MCF 10A (cell line): ENCODE data around the gene C4orf54. TPM values are rescaled to one million over a fixed set of nuclear protein-coding genes. Genes with fewer than 3 reads are reported as not detected.

Experiments
- BruUV-seq: library from RNA; stranded (reverse); fragments of 400-500 nt; replicated peaks from 2 replicates; lab custom pipeline; 2021; lab: Mats Ljungman, UMichigan
- CTCF ChIA-PET: fragments of 300-600 bp; sonication (Branson Sonifier 250); formaldehyde crosslinking; extraction: SDS; loops from one replicate; lab custom pipeline; 2021; ENCODE audit warnings: antibody characterized with exemption, inconsistent platforms; lab: Yijun Ruan, JAX
- POLR2A ChIA-PET: fragments of 300-600, 350-650 bp; sonication (Branson Sonifier 250); formaldehyde crosslinking; extraction: SDS; loops from one replicate; lab custom pipeline; 2020; ENCODE audit warnings: antibody characterized with exemption, inconsistent platforms; lab: Yijun Ruan, JAX
- DNase-seq: peaks from one replicate; pipeline ENCODE4 v3.0.0-alpha.2; 2018; ENCODE audit not compliant: unreplicated experiment
- H3K27ac Mint-ChIP-seq: one replicate; pipeline ENCODE4 v1.8.0; 2022; ENCODE audit warnings: mild to moderate bottlenecking, low read depth, mixed read lengths; ENCODE audit not compliant: unreplicated experiment
- H3K27me3 Mint-ChIP-seq: one replicate; pipeline ENCODE4 v1.8.0; 2022; ENCODE audit warnings: mixed read lengths; ENCODE audit not compliant: insufficient read depth, unreplicated experiment
- H3K36me3 Mint-ChIP-seq: one replicate; pipeline ENCODE4 v1.8.0; 2022; ENCODE audit warnings: mild to moderate bottlenecking, moderate library complexity, mixed read lengths; ENCODE audit not compliant: insufficient read depth, unreplicated experiment
- H3K4me1 Mint-ChIP-seq: one replicate; pipeline ENCODE4 v1.8.0; 2022; ENCODE audit warnings: mixed read lengths; ENCODE audit not compliant: insufficient read depth, unreplicated experiment
- H3K4me3 Mint-ChIP-seq: one replicate; pipeline ENCODE4 v1.8.0; 2022; ENCODE audit warnings: mild to moderate bottlenecking, moderate library complexity, mixed read lengths; ENCODE audit not compliant: unreplicated experiment
- H3K9me3 Mint-ChIP-seq: one replicate; pipeline ENCODE4 v1.8.0; 2022; ENCODE audit warnings: mixed read lengths; ENCODE audit not compliant: unreplicated experiment
- CTCF ChIP-seq: fragments of 200-600 bp; IDR thresholded peaks from one replicate; pipeline ENCODE4 v1.8.0; 2022; ENCODE audit warnings: antibody characterized with exemption, mild to moderate bottlenecking; ENCODE audit not compliant: unreplicated experiment
- intact Hi-C: fragments of 100-400 bp; cut with micrococcal nuclease; formaldehyde crosslinking; loops from 2 replicates; pipeline ENCODE4 v1.14.1; 2022
- total RNA-seq: library from RNA; stranded (reverse); gene quantifications from 2 replicates; pipeline ENCODE4 v1.2.3, GENCODE V29; 2022

C4orf54 gene
- total RNA-seq, 1 experiment from 2014 or later = not detected

- Mint-ChIP-seq H3K27me3 (peaks cover 11% of the 10 kb centered on the region), H3K4me3 (no peak overlapping the region), H3K4me1 (no peaks in the 10 kb centered on the region), H3K36me3 (no peaks in the 10 kb centered on the region), H3K27ac (no peak overlapping the region), H3K9me3 (no peaks in the 10 kb centered on the region)
- intact Hi-C loops = no loop called here
- ChIA-PET POLR2A (no interaction called here), CTCF (interaction anchor here (0.6 kb wide), 1 partner anchor 168 kb away, joined by 3 read pairs; no protein-coding TSS in a partner anchor)
- DNase-seq = no peak
- BruUV-seq = no TSS peak
- no peak for TF ChIP-seq CTCF
Observed at GRCh38 chr4:99683895-99684294, 26.3 kb upstream of the C4orf54 start.

GRCh38 chr4:99679976-99680375 lies 22.3 kb upstream of the C4orf54 start:
- no peak for DNase-seq
- ChIA-PET CTCF (interaction anchor here (0.6 to 0.8 kb wide), 2 partner anchors 64 to 156 kb away, joined by 3 read pairs; no protein-coding TSS in a partner anchor), POLR2A (interaction anchor here (0.6 kb wide), 1 partner anchor 31 kb away, joined by 3 read pairs; no protein-coding TSS in a partner anchor)
- intact Hi-C loops = no loop called here
- H3K27ac Mint-ChIP-seq = no peak overlapping the region
- no peak for TF ChIP-seq CTCF
- peaks cover 11% of the 10 kb centered on the region for H3K27me3 Mint-ChIP-seq
- H3K4me1 Mint-ChIP-seq = peaks cover 9% of the 10 kb centered on the region
- BruUV-seq = no TSS peak
- no peaks in the 10 kb centered on the region for H3K36me3 Mint-ChIP-seq
- H3K9me3 Mint-ChIP-seq = no peaks in the 10 kb centered on the region
- H3K4me3 Mint-ChIP-seq = no peak overlapping the region

- Mint-ChIP-seq H3K9me3 (no peaks in the 10 kb centered on the region), H3K36me3 (no peaks in the 10 kb centered on the region), H3K27ac (no peak overlapping the region), H3K4me1 (peaks cover 9% of the 10 kb centered on the region), H3K27me3 (peaks cover 11% of the 10 kb centered on the region), H3K4me3 (no peak overlapping the region)
- TF ChIP-seq CTCF = no peak
- POLR2A ChIA-PET = interaction anchor here (0.6 to 1.1 kb wide), 3 partner anchors 10 to 137 kb away, joined by 3 read pairs; no protein-coding TSS in a partner anchor
- DNase-seq = peak; percentile 39
- no TSS peak for BruUV-seq
- intact Hi-C loops = no loop called here
- CTCF ChIA-PET = interaction anchor here (0.7 to 1.1 kb wide), 3 partner anchors 12 to 206 kb away, joined by 3 to 4 read pairs (median 4); partner anchors contain the start of gene C4orf54
Observed at GRCh38 chr4:99679204-99679603, 21.6 kb upstream of the C4orf54 start.

GRCh38 chr4:99677161-99677560 lies 19.5 kb upstream of the C4orf54 start:
- no TSS peak for BruUV-seq
- H3K4me1 Mint-ChIP-seq = peaks cover 9% of the 10 kb centered on the region

More at GRCh38 chr4:99677161-99677560, 19.5 kb upstream of the C4orf54 start:
- H3K4me3 Mint-ChIP-seq = no peak overlapping the region
- TF ChIP-seq CTCF = no peak
- H3K9me3 Mint-ChIP-seq = peaks cover 18% of the 10 kb centered on the region
- DNase-seq = no peak
- intact Hi-C loops = no loop called here
- ChIA-PET POLR2A (no interaction called here), CTCF (interaction anchor here (0.6 kb wide), 1 partner anchor 16 kb away, joined by 3 read pairs; no protein-coding TSS in a partner anchor)
- no peak overlapping the region for H3K27ac Mint-ChIP-seq
- peaks cover 1% of the 10 kb centered on the region for H3K27me3 Mint-ChIP-seq
- H3K36me3 Mint-ChIP-seq = no peaks in the 10 kb centered on the region
